Raji (cell line): Measurements from ENCODE around the gene DNA2.

ENCODE experiments used
- POLR2A ChIP-seq: IDR thresholded peaks from 2 replicates; pipeline ENCODE4 v1.6.1; 2011; ENCODE audit warnings: low read depth, low read length, control low read depth; ENCODE audit not compliant: insufficient read depth

DNA2 gene

GRCh38 chr10:68471586-68472408 lies at the start of gene DNA2:
DNA2 (minus strand) TSS chr10:68471973; CDS start chr10:68471864, 109 bp downstream.
- TF ChIP-seq POLR2A, result peak; percentile 83

- no peak for TF ChIP-seq POLR2A
Measured at GRCh38 chr10:68517188-68517587, 45.4 kb upstream of the DNA2 start.

- no peak for TF ChIP-seq POLR2A
Measured at GRCh38 chr10:68516766-68517165, 45.0 kb upstream of the DNA2 start.

- no peak for TF ChIP-seq POLR2A
Measured at GRCh38 chr10:68508090-68508489, 36.3 kb upstream of the DNA2 start.

GRCh38 chr10:68506411-68506810 lies 34.6 kb upstream of the DNA2 start:
- no peak for TF ChIP-seq POLR2A

- no peak for TF ChIP-seq POLR2A
Measured at GRCh38 chr10:68502846-68503245, 31.1 kb upstream of the DNA2 start.

- TF ChIP-seq POLR2A, result no peak
Measured at GRCh38 chr10:68501691-68502090, 29.9 kb upstream of the DNA2 start.

GRCh38 chr10:68499544-68499943 lies 27.8 kb upstream of the DNA2 start:
- no peak for TF ChIP-seq POLR2A

GRCh38 chr10:68496072-68496471 lies 24.3 kb upstream of the DNA2 start:
- no peak for TF ChIP-seq POLR2A

GRCh38 chr10:68492118-68492517 lies 20.3 kb upstream of the DNA2 start:
- no peak for TF ChIP-seq POLR2A

GRCh38 chr10:68489919-68490318 lies 18.1 kb upstream of the DNA2 start:
- TF ChIP-seq POLR2A, result no peak

- TF ChIP-seq POLR2A, result no peak
Measured at GRCh38 chr10:68474021-68474420, 2.2 kb upstream of the DNA2 start.

- no peak for TF ChIP-seq POLR2A
Measured at GRCh38 chr10:68471063-68471585, 649 bp downstream of the DNA2 start.

- no peak for TF ChIP-seq POLR2A
Measured at GRCh38 chr10:68470300-68470699, 1.5 kb downstream of the DNA2 start.

- no peak for TF ChIP-seq POLR2A
Measured at GRCh38 chr10:68469838-68470237, 1.9 kb downstream of the DNA2 start.

- TF ChIP-seq POLR2A, result no peak
Measured at GRCh38 chr10:68463365-68464093, 8.2 kb downstream of the DNA2 start.
